H9 (cell line): ENCODE data around the gene ZNF765. TPM values are rescaled to one million over a fixed set of nuclear protein-coding genes. Genes with fewer than 3 reads are reported as not detected.

Experiments
- DNase-seq: peaks from one replicate; pipeline ENCODE4 v3.0.0-alpha.2; 2017
- H2AFZ ChIP-seq: one replicate; pipeline ENCODE4 v1.6.1; 2013; ENCODE audit warnings: mild to moderate bottlenecking, low read length, control low read depth, moderate library complexity
- H2AK5ac ChIP-seq: 2 replicates; pipeline ENCODE4 v1.6.1; 2013; ENCODE audit warnings: low read length, control low read depth, mixed read lengths; ENCODE audit not compliant: insufficient read length
- H2BK120ac ChIP-seq: one replicate; pipeline ENCODE4 v1.6.1; 2013; ENCODE audit warnings: low read depth, mild to moderate bottlenecking, low read length, control low read depth, inconsistent platforms; ENCODE audit not compliant: poor library complexity, severe bottlenecking
- H2BK12ac ChIP-seq: 2 replicates; pipeline ENCODE4 v1.6.1; 2013; ENCODE audit warnings: low read length, control low read depth, mixed read lengths, low read depth; ENCODE audit not compliant: insufficient read length
- H2BK15ac ChIP-seq: 2 replicates; pipeline ENCODE4 v1.6.1; 2013; ENCODE audit warnings: low read depth, low read length, control low read depth
- H2BK20ac ChIP-seq: one replicate; pipeline ENCODE4 v1.6.1; 2013; ENCODE audit warnings: low read depth, mild to moderate bottlenecking, low read length, control low read depth, inconsistent platforms; ENCODE audit not compliant: poor library complexity, severe bottlenecking
- H2BK5ac ChIP-seq: 2 replicates; pipeline ENCODE4 v1.6.1; 2013; ENCODE audit warnings: low read length, control low read depth, mixed read lengths; ENCODE audit not compliant: insufficient read length
- H3K14ac ChIP-seq: 2 replicates; pipeline ENCODE4 v1.6.1; 2013; ENCODE audit warnings: low read length, control low read depth; ENCODE audit not compliant: insufficient read depth
- H3K18ac ChIP-seq: 2 replicates; pipeline ENCODE4 v1.6.1; 2013; ENCODE audit warnings: low read depth, mild to moderate bottlenecking, mixed read lengths, low read length, control low read depth; ENCODE audit not compliant: insufficient read length
- H3K23ac ChIP-seq: 2 replicates; pipeline ENCODE4 v1.6.1; 2013; ENCODE audit warnings: low read length, control low read depth, mixed read lengths, low read depth; ENCODE audit not compliant: insufficient read length
- H3K23me2 ChIP-seq: 2 replicates; pipeline ENCODE4 v1.6.1; 2013; ENCODE audit warnings: low read depth, mild to moderate bottlenecking, mixed read lengths, low read length, control low read depth; ENCODE audit not compliant: insufficient read length, poor library complexity, severe bottlenecking
- H3K27ac ChIP-seq: 2 replicates; pipeline ENCODE4 v1.5.1; 2013; ENCODE audit warnings: low read length, control low read depth, mixed read lengths, low read depth; ENCODE audit not compliant: insufficient read length
- H3K27me3 ChIP-seq: 2 replicates; pipeline ENCODE4 v1.6.1; 2013; ENCODE audit warnings: low read length, control low read depth, inconsistent platforms; ENCODE audit not compliant: insufficient read depth
- H3K4ac ChIP-seq: 2 replicates; pipeline ENCODE4 v1.6.1; 2013; ENCODE audit warnings: low read depth, mild to moderate bottlenecking, control low read depth, inconsistent platforms, low read length, moderate library complexity
- H3K4me1 ChIP-seq: 2 replicates; pipeline ENCODE4 v1.6.1; 2013; ENCODE audit warnings: low read length, control low read depth, inconsistent platforms; ENCODE audit not compliant: insufficient read depth
- H3K4me2 ChIP-seq: 2 replicates; pipeline ENCODE4 v1.6.1; 2013; ENCODE audit warnings: low read length, control low read depth, mixed read lengths; ENCODE audit not compliant: insufficient read length, insufficient read depth
- H3K56ac ChIP-seq: 2 replicates; pipeline ENCODE4 v1.6.1; 2013; ENCODE audit warnings: low read depth, mild to moderate bottlenecking, mixed read lengths, low read length, control low read depth; ENCODE audit not compliant: insufficient read length
- H3K79me1 ChIP-seq: 2 replicates; pipeline ENCODE4 v1.6.1; 2013; ENCODE audit warnings: low read depth, mild to moderate bottlenecking, moderate library complexity, low read length, control low read depth, inconsistent platforms; ENCODE audit not compliant: insufficient read depth, poor library complexity, severe bottlenecking
- H3K79me2 ChIP-seq: 2 replicates; pipeline ENCODE4 v1.6.1; 2013; ENCODE audit warnings: low read length, control low read depth, inconsistent platforms; ENCODE audit not compliant: insufficient read depth
- H3K9ac ChIP-seq: 2 replicates; pipeline ENCODE4 v1.6.1; 2013; ENCODE audit warnings: low read length, control low read depth, mixed read lengths; ENCODE audit not compliant: insufficient read length; ENCODE audit errors: extremely low read depth
- H3K9me3 ChIP-seq: one replicate; pipeline ENCODE4 v1.6.1; 2013; ENCODE audit warnings: low read depth, low read length, inconsistent platforms; ENCODE audit not compliant: control insufficient read depth
- H3T11ph ChIP-seq: one replicate; pipeline ENCODE4 v1.6.1; 2013; ENCODE audit warnings: mild to moderate bottlenecking, low read length, control low read depth, inconsistent platforms
- H4K20me1 ChIP-seq: one replicate; pipeline ENCODE4 v1.6.1; 2013; ENCODE audit not compliant: control insufficient read depth, insufficient read length, insufficient read depth
- H4K5ac ChIP-seq: 2 replicates; pipeline ENCODE4 v1.6.1; 2013; ENCODE audit warnings: low read depth, mild to moderate bottlenecking, mixed read lengths, low read length, control low read depth; ENCODE audit not compliant: insufficient read length
- H4K8ac ChIP-seq: replicated peaks from 2 replicates; pipeline ENCODE4 v1.6.1; 2013; ENCODE audit warnings: low read length, control low read depth, mixed read lengths, low read depth; ENCODE audit not compliant: insufficient read length
- H4K91ac ChIP-seq: 2 replicates; pipeline ENCODE4 v1.6.1; 2013; ENCODE audit warnings: low read depth, mild to moderate bottlenecking, moderate library complexity, mixed read lengths, low read length, control low read depth; ENCODE audit not compliant: insufficient read length
- H3K27ac Mint-ChIP-seq, 3 experiments: 2 replicates in 2 of 3; 3 replicates in 1 of 3; pipeline ENCODE4 v1.8.0; 2020 to 2021; ENCODE audit warnings: mixed read lengths in 3 of 3, mild to moderate bottlenecking in 1 of 3, moderate library complexity in 1 of 3
- H3K27me3 Mint-ChIP-seq: 2 replicates; pipeline ENCODE4 v1.8.0; 2021; ENCODE audit warnings: low read depth, mild to moderate bottlenecking, moderate library complexity, mixed read lengths
- H3K36me3 Mint-ChIP-seq, 3 experiments: 2 replicates in 2 of 3; 3 replicates in 1 of 3; pipeline ENCODE4 v1.8.0; 2020 to 2021; ENCODE audit warnings: low read depth in 3 of 3, mixed read lengths in 3 of 3; ENCODE audit not compliant: insufficient read depth in 1 of 3
- H3K4me1 Mint-ChIP-seq, 2 experiments: 2 replicates each; pipeline ENCODE4 v1.8.0; 2020; ENCODE audit warnings: mixed read lengths in 2 of 2
- H3K4me3 Mint-ChIP-seq, 2 experiments: 2 replicates in 1 of 2; 3 replicates in 1 of 2; pipeline ENCODE4 v1.8.0; 2020 to 2021; ENCODE audit warnings: mild to moderate bottlenecking in 2 of 2, mixed read lengths in 2 of 2, moderate library complexity in 1 of 2
- H3K9me3 Mint-ChIP-seq, 2 experiments: 2 replicates in 1 of 2; 3 replicates in 1 of 2; pipeline ENCODE4 v1.8.0; 2020; ENCODE audit warnings: mild to moderate bottlenecking in 2 of 2, mixed read lengths in 2 of 2, moderate library complexity in 1 of 2
- CTCF ChIP-seq: fragments of 200-600 bp; sonication (generic); conservative IDR thresholded peaks from 3 replicates; pipeline ENCODE4 v1.8.0; 2021; ENCODE audit warnings: antibody characterized with exemption, mild to moderate bottlenecking
- WGBS: extraction: QIAGEN DNeasy Blood & Tissue Kit; methylation state at CpG from one replicate; pipeline ENCODE4 v1.1.7; 2013; ENCODE audit warnings: missing lambda C conversion rate, low lambda C conversion rate, mixed read lengths; ENCODE audit not compliant: insufficient read length; ENCODE audit errors: extremely low coverage; 5-methylcytosine and 5-hydroxymethylcytosine counted together
- total RNA-seq: library from RNA; stranded (reverse); gene quantifications from 2 replicates; pipeline ENCODE4 v1.2.1, GENCODE V29; 2021

The ZNF765 gene
- total RNA-seq, 1 experiment from 2014 or later, result 20.4 TPM

- H2BK12ac ChIP-seq, result no peak overlapping the region
- H2AK5ac ChIP-seq, result no peak overlapping the region
- no peak overlapping the region for H3K27ac ChIP-seq
- no peaks in the 10 kb centered on the region for H4K20me1 ChIP-seq
- peaks cover 17% of the 10 kb centered on the region for H3K27me3 Mint-ChIP-seq
- H3K4me1 Mint-ChIP-seq, result no peaks in the 10 kb centered on the region
- H3T11ph ChIP-seq, result no peak overlapping the region
- no peak overlapping the region for H2AFZ ChIP-seq
- peaks cover 58 to 71% (median 69%) of the 10 kb centered on the region in 3 experiments for H3K36me3 Mint-ChIP-seq
- H3K9me3 Mint-ChIP-seq, result peaks cover 86 to 88% of the 10 kb centered on the region in 2 experiments
- H3K18ac ChIP-seq, result no peak overlapping the region
- H3K27me3 ChIP-seq, result no peaks in the 10 kb centered on the region
- no peak overlapping the region for H3K56ac ChIP-seq
- H2BK20ac ChIP-seq, result no peak overlapping the region
- no peak overlapping the region for H3K4me3 Mint-ChIP-seq
- no peak overlapping the region for H2BK15ac ChIP-seq
- H4K91ac ChIP-seq, result no peak overlapping the region
- no peaks in the 10 kb centered on the region for H3K79me1 ChIP-seq
- H3K4me2 ChIP-seq, result no peak overlapping the region
- H4K8ac ChIP-seq, result no peak overlapping the region
- no peak overlapping the region for H2BK120ac ChIP-seq
- H2BK5ac ChIP-seq, result no peak overlapping the region
- H3K4ac ChIP-seq, result no peak overlapping the region
- no peak overlapping the region for H3K14ac ChIP-seq
- no peak overlapping the region for H4K5ac ChIP-seq
- no peaks in the 10 kb centered on the region for H3K79me2 ChIP-seq
- H3K9ac ChIP-seq, result no peak overlapping the region
- H3K27ac Mint-ChIP-seq, result no peak overlapping the region
- H3K23ac ChIP-seq, result no peak overlapping the region
- TF ChIP-seq CTCF, result no peak
- no CpG with 5 or more reads among the region's 1 CpG for WGBS
- no peaks in the 10 kb centered on the region for H3K23me2 ChIP-seq
- H3K9me3 ChIP-seq, result peaks cover 49% of the 10 kb centered on the region
- no peak for DNase-seq
- H3K4me1 ChIP-seq, result no peaks in the 10 kb centered on the region
These were observed 39.2 kb upstream of the ZNF765 start for GRCh38 chr19:53355739-53356138.
